Esophagus muscularis mucosa (tissue), 4 donors: Measurements from ENCODE around the gene NBDY. TPM values are rescaled to one million over a fixed set of nuclear protein-coding genes. Genes with fewer than 3 reads are reported as not detected.

ENCODE experiments used
- DNase-seq: peaks from one replicate; pipeline ENCODE4 v3.0.0-alpha.2; 2017; ENCODE audit errors: extremely low spot score
- H3K27ac ChIP-seq, 4 donors: fragments of 200-600 bp; sonication (generic); replicated peaks in 1 of 4; 1 replicate in 3 of 4; 2 replicates in 1 of 4; pipeline ENCODE4 v1.5.1; 2016 to 2019; ENCODE audit warnings: mild to moderate bottlenecking in 1 of 4
- H3K27me3 ChIP-seq, 4 donors: fragments of 200-600 bp; sonication (generic); one replicate each; pipeline versions ENCODE4 v1.5.1 to v1.6.0; 2016 to 2019
- H3K36me3 ChIP-seq, 4 donors: fragments of 200-600 bp; sonication (generic); one replicate each; pipeline ENCODE4 v1.5.1; 2016 to 2019
- H3K4me1 ChIP-seq, 4 donors: fragments of 200-600 bp; sonication (generic); one replicate each; pipeline ENCODE4 v1.5.1; 2016 to 2019
- H3K4me3 ChIP-seq, 4 donors: fragments of 200-600 bp; sonication (generic); 1 replicate in 2 of 4; 2 replicates in 2 of 4; pipeline ENCODE4 v1.5.1; 2016 to 2019; ENCODE audit warnings: mild to moderate bottlenecking in 4 of 4, moderate library complexity in 1 of 4
- H3K9me3 ChIP-seq, 4 donors: fragments of 200-600 bp; sonication (generic); 1 replicate in 3 of 4; 2 replicates in 1 of 4; pipeline ENCODE4 v1.5.1; 2016 to 2019
- CTCF ChIP-seq, 3 experiments: fragments of 200-600 bp in 2 of 3; fragments of 450-650 bp in 1 of 3; sonication (generic) in 2 of 3; IDR thresholded peaks; one replicate each; pipeline ENCODE4 v1.5.1; 2017 to 2019; ENCODE audit warnings: antibody characterized with exemption in 3 of 3, mild to moderate bottlenecking in 2 of 3, moderate library complexity in 1 of 3
- EP300 ChIP-seq: sonication (generic); formaldehyde crosslinking; IDR thresholded peaks from one replicate; pipeline ENCODE4 v1.6.1; 2017; ENCODE audit warnings: antibody characterized with exemption
- POLR2A ChIP-seq: fragments of 450-650 bp; IDR thresholded peaks from one replicate; pipeline ENCODE4 v1.6.1; 2017; ENCODE audit warnings: antibody characterized with exemption, moderate library complexity, mild to moderate bottlenecking, low read depth
- POLR2AphosphoS5 ChIP-seq, 2 donors: sonication (generic); formaldehyde crosslinking; IDR thresholded peaks; one replicate each; pipeline ENCODE4 v1.6.1; 2017; ENCODE audit warnings: antibody characterized with exemption in 2 of 2
- WGBS: methylation state at CpG from one replicate; pipeline ENCODE4 v1.1.5; 2018; 5-methylcytosine and 5-hydroxymethylcytosine counted together
- intact Hi-C: fragments of 100-400 bp; cut with DNase I; formaldehyde crosslinking; loops from one replicate; pipeline ENCODE4 v1.15.1; 2023
- total RNA-seq, 4 donors: library from RNA; depleted of rRNA; stranded (reverse); fragments of >200 nt; gene quantifications; one replicate each; pipeline versions ENCODE4 v1.1.0 to v1.2.1, GENCODE V29; 2016

NBDY gene
- total RNA-seq, 4 donors from 2014 or later, result 11.8 to 19.4 (median 18.7) TPM

GRCh38 chrX:56798866-56799758 is 70.1 kb downstream of the NBDY start:
- WGBS, result 76% methylated on average over 11 of the region's 13 CpGs
- H3K27me3 ChIP-seq, result no peaks in the 10 kb centered on the region
- H3K9me3 ChIP-seq, result no peaks in the 10 kb centered on the region
- peaks cover 4 to 32% (median 11%) of the 10 kb centered on the region in 4 donors for H3K4me1 ChIP-seq
- TF ChIP-seq EP300, result no peak
- no peak for TF ChIP-seq POLR2AphosphoS5 (IDR thresholded peaks at IDR 0.05)
- peak in 2 of 3 experiments; percentile 22 to 29 for TF ChIP-seq CTCF (IDR thresholded peaks at IDR 0.05)
- DNase-seq, result no peak
- no peaks in the 10 kb centered on the region for H3K36me3 ChIP-seq
- H3K27ac ChIP-seq, result no peak overlapping the region
- intact Hi-C loops, result no loop called here
- H3K4me3 ChIP-seq, result no peak overlapping the region

- TF ChIP-seq CTCF (IDR thresholded peaks at IDR 0.05) (no peak), EP300 (no peak), POLR2A (no peak), POLR2AphosphoS5 (IDR thresholded peaks at IDR 0.05) (no peak)
- Histone ChIP-seq H3K4me3 (no peak overlapping the region), H3K4me1 (peaks cover 4 to 35% (median 13%) of the 10 kb centered on the region in 4 donors), H3K9me3 (no peaks in the 10 kb centered on the region), H3K27ac (no peak overlapping the region), H3K27me3 (no peaks in the 10 kb centered on the region), H3K36me3 (no peaks in the 10 kb centered on the region)
- DNase-seq, result no peak
- intact Hi-C loops, result no loop called here
- WGBS, result 89% methylated on average over 3 of the region's 3 CpGs
Measured at GRCh38 chrX:56800307-56800706, 71.3 kb downstream of the NBDY start.

- intact Hi-C loops, result no loop called here
- H3K4me3 ChIP-seq, result no peak overlapping the region
- H3K36me3 ChIP-seq, result no peaks in the 10 kb centered on the region
- H3K9me3 ChIP-seq, result no peaks in the 10 kb centered on the region
- WGBS, result 87% methylated on average over 7 of the region's 7 CpGs
- no peaks in the 10 kb centered on the region for H3K27me3 ChIP-seq
- no peak overlapping the region for H3K27ac ChIP-seq
- no peak for DNase-seq
- peaks cover 4 to 35% (median 13%) of the 10 kb centered on the region in 4 donors for H3K4me1 ChIP-seq
- no peak for TF ChIP-seq POLR2AphosphoS5 (IDR thresholded peaks at IDR 0.05)
- no peak for TF ChIP-seq EP300
- no peak for TF ChIP-seq CTCF (IDR thresholded peaks at IDR 0.05)
Measured at GRCh38 chrX:56800801-56801200, 71.8 kb downstream of the NBDY start.

GRCh38 chrX:56802428-56802827 is 73.4 kb downstream of the NBDY start:
- intact Hi-C loops, result no loop called here
- Histone ChIP-seq H3K4me1 (peaks cover 4 to 35% (median 13%) of the 10 kb centered on the region in 4 donors), H3K4me3 (peak overlapping the region in 2 of 4 donors; percentile 62 to 64), H3K27me3 (no peaks in the 10 kb centered on the region), H3K27ac (peak overlapping the region in 1 of 4 donors; percentile 86), H3K9me3 (no peaks in the 10 kb centered on the region), H3K36me3 (no peaks in the 10 kb centered on the region)
- TF ChIP-seq EP300 (no peak), POLR2AphosphoS5 (IDR thresholded peaks at IDR 0.05) (no peak), POLR2A (no peak), CTCF (IDR thresholded peaks at IDR 0.05) (no peak)
- no peak for DNase-seq
- WGBS, result 53% methylated on average over 2 of the region's 4 CpGs
